SH-SY5Y (cell line): ENCODE data around the gene SGCA.

Experiments used
- GATA2 ChIP-seq: IDR thresholded peaks from 2 replicates; pipeline ENCODE4 v1.6.1; 2011; ENCODE audit warnings: mild to moderate bottlenecking, low read depth, low read length
- GATA3 ChIP-seq: IDR thresholded peaks from 2 replicates; pipeline ENCODE4 v1.6.1; 2011; ENCODE audit warnings: low read depth, mild to moderate bottlenecking, low read length, moderate library complexity

SGCA gene

GRCh38 chr17:50129728-50130558 lies 35.9 kb upstream of the SGCA start, which contains the start of gene SAMD14:
TSS of gene SAMD14 (minus strand) at chr17:50130160. CDS start at chr17:50124959, 5,201 bp downstream.
- no peak for TF ChIP-seq GATA3
- no peak for TF ChIP-seq GATA2

DNA sequence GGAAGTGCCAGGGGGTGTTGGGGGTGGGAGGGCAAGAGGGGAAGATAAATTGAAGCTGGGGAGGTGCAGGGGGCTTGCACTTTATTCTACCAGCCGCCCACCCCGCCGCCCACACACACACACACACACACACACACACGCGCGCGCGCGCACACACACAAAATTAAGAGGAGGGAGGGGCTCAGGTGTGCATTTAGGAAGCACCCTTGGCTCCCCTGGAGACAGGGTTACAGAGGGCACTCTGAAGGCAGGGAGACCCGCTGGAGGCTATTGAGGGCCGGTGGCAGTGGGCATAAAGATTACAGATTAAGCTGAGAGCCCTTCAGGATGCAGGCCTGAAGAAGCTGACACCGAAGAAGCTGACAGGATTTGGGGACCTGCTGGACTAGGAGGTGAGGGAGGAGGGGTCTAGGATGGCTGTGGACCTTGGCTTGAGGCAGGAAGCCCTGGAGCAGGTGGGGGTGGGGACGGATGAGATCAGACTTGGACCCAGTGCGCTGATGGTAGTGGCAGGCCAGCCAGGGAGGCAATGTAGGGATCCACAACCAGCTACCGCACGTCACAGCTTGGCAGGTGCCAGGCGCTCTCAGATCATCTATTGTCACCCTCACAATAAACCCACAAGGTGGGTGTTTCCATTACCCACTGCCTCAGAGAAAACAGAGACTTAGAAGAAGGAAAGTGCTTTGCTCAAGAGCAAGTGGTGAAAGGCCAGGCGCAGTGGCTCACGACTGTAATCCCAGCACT lies 35.1 kb upstream of the SGCA start:
- TF ChIP-seq GATA3 (no peak), GATA2 (no peak)

DNA sequence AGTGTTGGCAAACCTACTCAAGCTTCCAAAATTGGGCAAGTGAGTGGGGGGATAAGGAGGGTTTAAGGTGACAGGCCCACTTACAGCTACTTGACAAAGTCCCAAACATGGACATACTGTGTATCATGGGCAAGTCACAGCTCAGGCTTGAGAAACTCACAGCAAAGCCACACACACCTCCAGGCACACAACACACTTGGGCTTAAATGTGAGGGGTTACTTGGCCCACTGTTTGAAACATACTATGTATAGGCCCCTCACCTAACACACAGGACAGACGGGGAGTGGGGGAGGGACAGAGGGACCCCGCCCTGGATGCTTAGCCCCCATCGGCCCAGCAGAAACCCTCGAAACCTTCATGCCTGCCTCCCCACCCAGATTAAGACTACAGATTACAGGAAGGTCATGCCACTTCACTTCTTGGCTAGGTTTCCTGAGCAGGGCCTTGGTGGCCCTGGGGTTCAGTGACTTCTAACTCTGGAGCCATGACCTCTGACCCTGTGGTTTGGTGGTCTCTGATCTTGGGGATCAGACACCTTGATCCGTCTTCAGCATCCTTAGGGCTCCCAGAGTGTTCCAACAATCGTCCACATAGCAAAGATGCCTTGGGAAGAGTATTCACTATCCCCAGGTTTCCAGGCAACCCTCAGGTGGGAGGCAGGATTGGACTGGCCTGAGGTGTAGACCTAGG lies 33.6 kb upstream of the SGCA start:
- TF ChIP-seq GATA3 (no peak), GATA2 (no peak)

DNA sequence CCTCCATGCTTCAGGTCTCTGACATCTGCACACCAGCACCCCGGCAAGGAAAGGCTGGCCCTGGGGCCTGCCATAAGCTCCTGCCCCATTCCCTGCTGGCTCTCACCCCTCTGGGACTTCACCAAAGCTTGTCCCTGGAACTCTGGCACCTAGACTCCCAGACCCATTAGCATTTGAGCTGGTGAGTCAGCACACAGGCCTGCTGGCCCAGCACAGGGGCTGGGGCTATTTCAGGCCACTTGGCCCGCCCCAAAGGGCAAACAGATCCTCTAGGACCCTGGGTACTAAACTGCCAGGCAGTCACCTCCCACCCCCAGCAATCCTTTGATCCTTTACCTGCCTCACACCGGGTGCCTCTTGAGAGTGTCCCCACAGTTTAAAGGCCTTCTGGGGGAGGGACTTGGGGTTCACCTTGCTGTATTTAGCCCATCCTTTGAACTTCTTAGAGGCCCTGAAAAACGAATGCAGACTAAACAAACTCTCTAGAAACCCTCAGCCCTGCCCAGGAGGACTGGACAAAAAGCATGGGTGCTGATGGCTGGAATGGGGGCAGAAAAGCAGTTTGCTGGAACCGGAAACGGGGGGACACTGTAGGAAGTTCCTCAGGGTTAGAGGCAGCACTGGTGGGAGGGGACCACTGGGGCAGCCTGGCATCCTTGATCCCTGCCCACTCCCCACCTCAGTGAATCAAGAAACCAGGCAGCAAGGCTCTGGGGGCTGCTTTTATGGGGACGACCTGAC lies 32.6 kb upstream of the SGCA start:
- TF ChIP-seq GATA2 = no peak
- TF ChIP-seq GATA3 = no peak

- TF ChIP-seq GATA2 (no peak), GATA3 (no peak)
Observed at GRCh38 chr17:50133769-50134099, 32.1 kb upstream of the SGCA start.

DNA sequence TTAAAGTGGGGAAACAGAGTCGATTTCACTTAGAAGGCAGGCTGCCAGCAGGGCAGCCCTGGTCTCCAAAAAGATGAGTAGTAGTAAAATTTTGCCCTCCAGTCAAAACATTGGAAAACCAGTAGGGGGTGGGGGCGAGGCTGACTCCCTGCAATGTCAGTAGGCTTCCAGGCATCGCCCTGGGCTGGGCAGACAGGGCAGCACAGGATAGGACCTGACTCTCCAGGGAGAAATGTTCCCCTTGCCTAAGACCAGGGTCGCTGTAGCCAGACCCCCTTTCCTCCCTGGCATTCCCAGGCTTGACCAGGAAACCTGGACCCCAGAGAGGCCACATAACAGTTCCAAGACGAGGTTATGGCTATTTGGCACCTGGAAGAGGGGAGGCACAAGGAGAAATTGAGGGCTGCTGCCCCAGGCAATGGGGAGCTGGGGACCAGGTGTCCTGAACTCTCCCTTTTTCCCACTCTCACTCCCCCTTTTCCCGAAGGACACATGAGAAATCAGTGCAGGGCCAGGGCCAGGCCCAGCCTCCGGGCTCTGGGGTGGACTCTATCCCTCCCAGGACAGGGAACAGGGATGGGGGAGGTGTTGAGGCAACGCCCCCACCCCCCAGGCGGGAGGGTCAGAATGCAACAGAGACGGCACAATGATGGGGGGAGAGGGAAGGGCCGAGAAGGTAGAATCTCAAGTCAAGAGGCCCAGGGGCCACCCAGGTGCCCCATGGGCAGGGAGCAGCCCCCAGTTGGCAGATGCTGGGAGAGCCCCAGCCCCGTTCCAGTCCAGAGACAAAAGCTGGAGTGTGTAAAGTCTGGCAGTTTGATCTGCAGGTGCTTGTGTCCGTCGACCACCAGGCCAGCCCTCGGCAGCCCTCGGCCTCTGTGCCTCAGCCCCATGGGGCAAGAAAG lies 31.3 kb upstream of the SGCA start:
- TF ChIP-seq GATA3 = no peak
- TF ChIP-seq GATA2 = no peak

DNA sequence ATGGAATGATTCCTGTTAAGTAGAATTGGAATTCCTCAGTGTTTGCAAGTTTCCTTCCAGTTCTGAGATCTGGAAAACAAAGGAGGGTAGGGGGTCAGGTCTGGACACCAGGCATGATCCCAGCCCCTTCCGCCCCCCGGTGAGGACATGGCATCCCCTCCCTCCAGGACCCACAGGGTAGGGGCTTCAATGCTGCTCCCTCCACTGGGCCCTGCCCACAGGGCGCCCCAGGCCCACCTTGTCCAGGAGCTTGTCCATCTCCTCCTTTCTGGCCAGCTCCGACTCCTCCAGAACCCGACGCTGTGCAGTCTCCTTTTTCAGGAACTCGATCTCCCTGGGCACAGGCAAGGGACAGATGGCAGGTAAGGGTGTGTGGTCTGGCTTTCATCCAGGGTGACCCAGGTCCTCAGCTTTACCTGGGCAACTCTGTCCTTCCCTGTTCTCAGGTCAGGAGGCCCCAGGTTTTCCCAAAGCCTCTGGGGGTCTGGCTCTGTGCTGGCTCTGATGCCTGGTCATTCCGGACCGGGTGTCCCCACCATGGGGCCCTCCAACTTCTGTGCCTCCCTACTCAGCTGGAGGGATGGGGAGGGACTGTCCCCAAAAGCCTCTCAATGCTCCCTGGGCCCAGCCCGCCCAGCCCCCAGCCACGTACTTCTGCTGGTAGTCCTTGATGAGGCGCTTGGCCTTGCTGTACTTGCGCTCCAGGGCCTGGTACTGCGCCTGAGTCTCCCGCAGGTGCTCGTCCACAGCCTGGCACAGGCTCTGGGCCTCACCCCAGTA lies 30.3 kb upstream of the SGCA start:
- TF ChIP-seq GATA3 = no peak
- TF ChIP-seq GATA2 = no peak

DNA sequence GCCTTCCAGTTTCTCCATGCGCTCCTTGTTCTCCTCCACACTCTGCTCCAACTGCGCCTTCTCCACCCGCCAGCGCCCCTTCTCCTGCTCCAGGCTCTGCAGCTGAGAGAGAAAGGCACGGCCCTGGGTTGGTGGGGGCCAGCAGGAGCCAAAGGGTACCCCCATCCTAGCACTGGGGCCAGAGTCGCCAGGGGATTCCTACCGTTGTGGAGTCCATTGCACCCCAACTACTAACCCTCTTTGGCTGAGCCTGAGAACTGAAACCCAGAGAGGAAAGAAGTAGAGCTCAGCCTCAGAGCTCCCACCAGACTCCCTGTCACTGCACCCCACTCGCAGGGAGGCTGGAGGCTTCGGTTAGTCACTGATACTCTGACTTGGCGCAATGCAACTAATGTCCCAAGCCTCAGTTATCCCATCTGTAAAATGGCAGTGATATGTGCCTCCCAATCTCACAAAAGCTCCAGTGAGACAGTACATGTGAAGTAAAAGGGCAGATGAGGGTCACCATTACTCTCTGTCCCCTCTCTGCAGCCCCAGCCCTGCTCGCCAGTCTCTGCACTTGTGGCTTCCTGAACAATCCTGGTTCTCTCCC lies 29.6 kb upstream of the SGCA start:
- no peak for TF ChIP-seq GATA2
- TF ChIP-seq GATA3 = no peak

GRCh38 chr17:50137042-50137441 lies 28.8 kb upstream of the SGCA start:
- TF ChIP-seq GATA3 (no peak), GATA2 (no peak)

- TF ChIP-seq GATA2 = no peak
- no peak for TF ChIP-seq GATA3
Observed at GRCh38 chr17:50139185-50139783, 26.5 kb upstream of the SGCA start.

- TF ChIP-seq GATA2 = peak; percentile 85
- TF ChIP-seq GATA3 = no peak
Observed at GRCh38 chr17:50139950-50140885, 25.6 kb upstream of the SGCA start.
